Gastrocnemius medialis (tissue), 4 donors: ENCODE measurements around the gene SIRT6.

Experiments used
- POLR2A ChIP-seq, 2 donors: fragments of 450-650 bp; IDR thresholded peaks; one replicate each; pipeline ENCODE4 v1.6.1; 2017; ENCODE audit warnings: antibody characterized with exemption in 2 of 2, mild to moderate bottlenecking in 2 of 2, moderate library complexity in 2 of 2
- TF ChIP-seq, protein P1 (sequence below), 5 experiments: fragments of 450-650 bp in 3 of 5; fragments of 200-600 bp in 2 of 5; sonication (generic) in 2 of 5; IDR thresholded peaks in 4 of 5; conservative IDR thresholded peaks in 1 of 5; 1 replicate in 4 of 5; 2 replicates in 1 of 5; pipeline ENCODE4 v1.5.1; 2016 to 2019; ENCODE audit warnings: antibody characterized with exemption in 5 of 5, mild to moderate bottlenecking in 3 of 5, moderate library complexity in 3 of 5

DNA sequence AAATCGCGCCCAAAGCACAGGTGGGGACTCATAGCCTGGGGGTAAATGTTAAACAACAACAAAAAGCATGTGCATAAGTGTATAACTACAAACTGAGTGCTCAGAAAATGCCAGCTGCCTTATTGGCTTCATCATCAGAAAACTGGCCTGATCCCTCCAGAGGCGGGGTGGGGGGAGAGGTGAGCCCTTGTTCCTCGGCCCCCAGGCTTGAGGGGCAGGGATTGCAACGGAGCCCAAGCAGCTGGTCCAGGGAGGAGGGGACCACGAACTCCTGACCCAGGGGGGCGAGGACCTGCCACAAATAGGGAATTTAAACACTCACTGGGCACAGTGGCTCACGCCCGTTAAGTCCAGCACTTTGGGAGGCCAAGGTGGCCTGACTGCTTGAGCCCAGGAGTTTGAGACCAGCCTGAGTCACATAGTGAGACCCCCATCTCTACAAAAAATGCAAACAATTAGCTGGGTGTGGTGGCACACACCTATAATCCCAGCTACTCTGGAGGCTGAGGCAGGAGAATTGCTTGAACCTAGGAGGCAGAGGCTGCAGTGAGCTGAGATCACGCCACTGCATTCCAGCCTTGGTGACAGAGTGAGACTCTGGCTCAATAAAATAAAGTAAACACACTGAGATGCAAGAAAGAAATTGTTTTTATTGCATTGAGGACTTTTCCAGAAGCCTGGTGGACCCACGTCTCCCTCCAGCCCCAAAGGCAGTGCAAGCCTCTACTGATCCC is 8.7 kb downstream of the SIRT6 start:
- TF ChIP-seq, protein P1, sequence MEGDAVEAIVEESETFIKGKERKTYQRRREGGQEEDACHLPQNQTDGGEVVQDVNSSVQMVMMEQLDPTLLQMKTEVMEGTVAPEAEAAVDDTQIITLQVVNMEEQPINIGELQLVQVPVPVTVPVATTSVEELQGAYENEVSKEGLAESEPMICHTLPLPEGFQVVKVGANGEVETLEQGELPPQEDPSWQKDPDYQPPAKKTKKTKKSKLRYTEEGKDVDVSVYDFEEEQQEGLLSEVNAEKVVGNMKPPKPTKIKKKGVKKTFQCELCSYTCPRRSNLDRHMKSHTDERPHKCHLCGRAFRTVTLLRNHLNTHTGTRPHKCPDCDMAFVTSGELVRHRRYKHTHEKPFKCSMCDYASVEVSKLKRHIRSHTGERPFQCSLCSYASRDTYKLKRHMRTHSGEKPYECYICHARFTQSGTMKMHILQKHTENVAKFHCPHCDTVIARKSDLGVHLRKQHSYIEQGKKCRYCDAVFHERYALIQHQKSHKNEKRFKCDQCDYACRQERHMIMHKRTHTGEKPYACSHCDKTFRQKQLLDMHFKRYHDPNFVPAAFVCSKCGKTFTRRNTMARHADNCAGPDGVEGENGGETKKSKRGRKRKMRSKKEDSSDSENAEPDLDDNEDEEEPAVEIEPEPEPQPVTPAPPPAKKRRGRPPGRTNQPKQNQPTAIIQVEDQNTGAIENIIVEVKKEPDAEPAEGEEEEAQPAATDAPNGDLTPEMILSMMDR (IDR thresholded peaks at IDR 0.05 in 4 of 5, conservative IDR thresholded peaks at IDR 0.05 in 1 of 5), result no peak
- TF ChIP-seq POLR2A (IDR thresholded peaks at IDR 0.05), result no peak
